ENCODE data around the gene RALY. TPM values are rescaled to one million over a fixed set of nuclear protein-coding genes. Genes with fewer than 3 reads are reported as not detected.

RALY gene
- total RNA-seq, 3 donors from 2014 or later = 152 to 229 (median 215) TPM

DNA sequence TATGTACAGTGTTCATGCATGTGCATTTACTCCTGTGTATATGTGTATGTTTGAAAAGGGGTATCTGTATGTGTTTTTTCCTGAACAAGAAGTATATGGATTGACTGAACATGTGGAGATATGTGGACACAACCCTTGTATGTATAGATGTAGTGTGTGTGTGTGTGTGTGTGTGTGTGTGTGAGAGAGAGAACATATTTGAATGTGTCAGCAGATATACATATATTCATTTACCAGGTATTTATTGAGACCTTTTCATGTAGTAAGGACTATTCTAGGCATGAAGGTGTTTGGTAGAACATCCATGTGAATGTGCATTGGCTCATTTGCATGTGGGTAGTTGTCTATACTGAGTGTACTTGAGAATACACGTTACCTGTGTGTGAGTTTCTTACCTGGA is 79.1 kb downstream of the RALY start:
- DNase-seq (no peak), ATAC-seq (no peak)
- no peaks in the 10 kb centered on the region for H3K9me3 ChIP-seq
- H3K4me1 ChIP-seq (ENCODE audit: low read depth) = peaks cover 14% of the 10 kb centered on the region
- no peak for TF ChIP-seq CTCF (IDR thresholded peaks at IDR 0.05)
- H3K36me3 ChIP-seq (ENCODE audit: low read depth) = no peaks in the 10 kb centered on the region
- H3K4me3 ChIP-seq = no peak overlapping the region
- intact Hi-C loops (cut with DNase I, micrococcal nuclease) = loop anchor here in 1 of 2 donors (10.0 kb wide), 1 partner anchor 208 kb away; no protein-coding TSS in a partner anchor

GRCh38 chr20:34074101-34074760 is 80.5 kb downstream of the RALY start:
- intact Hi-C loops (cut with DNase I, micrococcal nuclease) = loop anchor here in 1 of 2 donors (10.0 kb wide), 1 partner anchor 209 kb away; no protein-coding TSS in a partner anchor
- Histone ChIP-seq H3K36me3 (ENCODE audit: low read depth) (no peaks in the 10 kb centered on the region), H3K9me3 (no peaks in the 10 kb centered on the region), H3K4me1 (ENCODE audit: low read depth) (peaks cover 4% of the 10 kb centered on the region), H3K4me3 (no peak overlapping the region)
- DNase-seq (no peak), ATAC-seq (no peak)
- no peak for TF ChIP-seq CTCF (IDR thresholded peaks at IDR 0.05)

DNA sequence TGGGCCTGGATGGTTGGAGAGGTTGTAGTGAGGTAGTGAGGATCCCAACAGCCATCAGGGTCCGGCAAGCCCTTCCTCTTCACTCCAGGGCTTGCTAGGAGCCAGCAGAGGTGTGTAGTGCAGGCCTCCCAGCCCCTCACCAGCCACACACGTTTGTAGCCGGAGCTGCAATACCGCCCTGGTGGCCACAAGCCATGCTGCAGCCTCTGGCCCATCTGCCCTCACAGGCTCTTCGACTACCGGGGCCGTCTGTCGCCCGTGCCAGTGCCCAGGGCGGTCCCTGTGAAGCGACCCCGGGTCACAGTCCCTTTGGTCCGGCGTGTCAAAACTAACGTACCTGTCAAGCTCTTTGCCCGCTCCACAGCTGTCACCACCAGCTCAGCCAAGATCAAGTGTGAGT is 81.9 kb downstream of the RALY start:
- Histone ChIP-seq H3K4me1 (ENCODE audit: low read depth) (no peaks in the 10 kb centered on the region), H3K36me3 (ENCODE audit: low read depth) (no peaks in the 10 kb centered on the region), H3K4me3 (no peak overlapping the region), H3K9me3 (no peaks in the 10 kb centered on the region)
- intact Hi-C loops (cut with DNase I, micrococcal nuclease) = loop anchor here in 1 of 2 donors (10.0 kb wide), 1 partner anchor 211 kb away; no protein-coding TSS in a partner anchor
- ATAC-seq (no peak), DNase-seq (no peak)
- no peak for TF ChIP-seq CTCF (IDR thresholded peaks at IDR 0.05)

DNA sequence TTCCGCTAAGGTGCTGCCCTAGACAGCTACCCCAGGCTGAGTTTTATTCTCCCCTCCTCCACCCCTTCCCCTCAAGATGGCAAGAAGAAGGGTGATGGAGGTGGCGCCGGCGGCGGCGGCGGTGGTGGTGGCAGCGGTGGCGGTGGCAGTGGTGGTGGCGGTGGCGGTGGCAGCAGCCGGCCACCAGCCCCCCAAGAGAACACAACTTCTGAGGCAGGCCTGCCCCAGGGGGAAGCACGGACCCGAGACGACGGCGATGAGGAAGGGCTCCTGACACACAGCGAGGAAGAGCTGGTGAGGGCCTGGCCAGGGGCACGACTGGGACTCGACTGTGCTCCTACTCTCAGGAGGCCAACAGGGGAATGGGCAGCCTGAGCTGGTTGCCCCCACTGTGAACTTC is 83.2 kb downstream of the RALY start:
- Histone ChIP-seq H3K4me3 (no peak overlapping the region), H3K36me3 (ENCODE audit: low read depth) (no peaks in the 10 kb centered on the region), H3K9me3 (no peaks in the 10 kb centered on the region), H3K4me1 (ENCODE audit: low read depth) (no peaks in the 10 kb centered on the region)
- ATAC-seq (no peak), DNase-seq (no peak)
- TF ChIP-seq CTCF (IDR thresholded peaks at IDR 0.05) = no peak
- intact Hi-C loops (cut with DNase I, micrococcal nuclease) = loop anchor here in 1 of 2 donors (10.0 kb wide), 1 partner anchor 212 kb away; no protein-coding TSS in a partner anchor

- no peak for ATAC-seq
- no peaks in the 10 kb centered on the region for H3K36me3 ChIP-seq (ENCODE audit: low read depth)
- intact Hi-C loops (cut with DNase I, micrococcal nuclease) = loop anchor here in 1 of 2 donors (10.0 kb wide), 1 partner anchor 214 kb away; no protein-coding TSS in a partner anchor
These were observed 84.8 kb downstream of the RALY start for GRCh38 chr20:34078540-34078939.

More at GRCh38 chr20:34078540-34078939, 84.8 kb downstream of the RALY start:
- no peak for TF ChIP-seq CTCF (IDR thresholded peaks at IDR 0.05)
- H3K4me3 ChIP-seq = no peak overlapping the region
- DNase-seq = no peak
- H3K9me3 ChIP-seq = no peaks in the 10 kb centered on the region
- no peaks in the 10 kb centered on the region for H3K4me1 ChIP-seq (ENCODE audit: low read depth)
